ENCODE measurements around the gene SIX1. TPM values are rescaled to one million over a fixed set of nuclear protein-coding genes. Genes with fewer than 3 reads are reported as not detected.

SIX1 gene
- total RNA-seq, 1 experiment from 2014 or later = 0.59 TPM

GRCh38 chr14:60649875-60650372 lies 647 bp upstream of the SIX1 start:
- no peak overlapping the region for H3K27ac Mint-ChIP-seq
- no peaks in the 10 kb centered on the region for H3K36me3 Mint-ChIP-seq
- H3K4me1 Mint-ChIP-seq = peaks cover 84% of the 10 kb centered on the region
- peak overlapping the region; percentile 70 for H3K4me3 Mint-ChIP-seq
- TF ChIP-seq NR2C2 (CRISPR knock-in tag; IDR thresholded peaks at IDR 0.05) = no peak
- TF ChIP-seq ZNF671 (CRISPR knock-in tag; IDR thresholded peaks at IDR 0.05) = no peak
- TF ChIP-seq SMAD3 (CRISPR knock-in tag; IDR thresholded peaks at IDR 0.05; ENCODE audit: borderline replicate concordance) = no peak
- TF ChIP-seq CDX4 (CRISPR knock-in tag; IDR thresholded peaks at IDR 0.05; ENCODE audit: borderline replicate concordance) = no peak
- no peak for TF ChIP-seq ERG (CRISPR knock-in tag; IDR thresholded peaks at IDR 0.05)
- no peak for TF ChIP-seq JAZF1 (CRISPR knock-in tag; IDR thresholded peaks at IDR 0.05)
- no peak for TF ChIP-seq SMAD4 (CRISPR knock-in tag; IDR thresholded peaks at IDR 0.05)
- no peak for TF ChIP-seq GABPB1 (CRISPR knock-in tag; IDR thresholded peaks at IDR 0.05)
- no peak for TF ChIP-seq E2F5 (CRISPR knock-in tag; IDR thresholded peaks at IDR 0.05)
- TF ChIP-seq ATF2 (CRISPR knock-in tag; IDR thresholded peaks at IDR 0.05; ENCODE audit: borderline replicate concordance, low read depth) = no peak
- no peak for TF ChIP-seq RELA (CRISPR knock-in tag; IDR thresholded peaks at IDR 0.05; ENCODE audit: borderline replicate concordance)
- TF ChIP-seq ATF3 (CRISPR knock-in tag; conservative IDR thresholded peaks at IDR 0.05) = no peak
- TF ChIP-seq E2F4 (CRISPR knock-in tag; IDR thresholded peaks at IDR 0.05; ENCODE audit: borderline replicate concordance, low read depth) = no peak
- TF ChIP-seq AR (CRISPR knock-in tag; IDR thresholded peaks at IDR 0.05) = no peak
- TF ChIP-seq ZNF121 (CRISPR knock-in tag; IDR thresholded peaks at IDR 0.05) = no peak
- POLR2A ChIA-PET = interaction anchor here (0.7 to 1.0 kb wide), 3 partner anchors 9 to 71 kb away, joined by 3 to 5 read pairs (median 4); no protein-coding TSS in a partner anchor
- ATAC-seq = peak; percentile 1; the same call in 1 of the 2 replicates
- peak; percentile 37 for DNase-seq (ENCODE audit: low spot score)
- CTCF ChIA-PET = interaction anchor here (0.9 to 1.2 kb wide), 2 partner anchors 12 to 26 kb away, joined by 3 to 4 read pairs; no protein-coding TSS in a partner anchor
- peaks cover 99% of the 10 kb centered on the region for H3K27me3 Mint-ChIP-seq (ENCODE audit: low read depth)
- H3K9me3 Mint-ChIP-seq = no peaks in the 10 kb centered on the region

Measured in WTC11 (cell line).